NCI-H748 (cell line): ENCODE data around the gene LRRC53.

Source experiments
- DNase-seq: peaks from one replicate; lab custom pipeline; 2025; ENCODE audit not compliant: unreplicated experiment; lab: John Stamatoyannopoulos, UW

Gene LRRC53

DNA sequence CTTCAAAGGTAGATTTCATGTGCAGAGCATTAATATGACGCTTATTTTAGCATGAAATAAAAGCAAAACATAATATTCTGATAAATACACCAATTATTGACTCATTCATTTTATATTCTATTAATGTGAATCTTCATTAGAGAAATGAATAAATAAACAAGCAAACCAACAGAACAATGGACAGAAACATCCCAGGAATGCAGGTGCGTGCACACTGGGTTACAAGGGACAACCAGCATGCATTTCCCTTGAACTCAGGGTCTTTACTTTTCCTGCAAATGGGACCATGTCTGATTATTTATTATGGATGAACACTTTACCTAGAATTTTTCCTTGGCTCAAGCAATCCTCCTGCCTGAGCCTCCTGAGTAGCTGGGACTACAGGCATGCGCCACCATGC, 13.5 kb downstream of the LRRC53 start:
- no peak for DNase-seq

DNA sequence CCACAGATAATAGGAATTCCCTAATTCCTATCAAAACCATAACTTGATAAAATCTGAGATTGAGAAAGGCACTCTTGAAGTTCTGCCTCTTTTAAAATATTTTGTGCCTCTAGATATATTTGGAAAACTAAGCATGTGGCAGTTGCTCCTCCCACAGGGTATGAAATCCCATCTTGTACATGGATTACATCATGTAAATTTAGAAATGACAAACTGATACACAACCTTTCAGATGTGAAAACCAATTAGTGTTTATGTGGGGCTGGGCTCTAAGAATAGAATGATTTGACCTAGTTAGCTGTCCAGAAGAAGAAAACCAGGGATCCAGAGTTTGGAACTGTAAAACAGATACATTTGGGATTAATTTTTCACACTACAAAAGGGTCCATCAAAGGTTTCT, 15.7 kb downstream of the LRRC53 start:
- DNase-seq: no peak

DNA sequence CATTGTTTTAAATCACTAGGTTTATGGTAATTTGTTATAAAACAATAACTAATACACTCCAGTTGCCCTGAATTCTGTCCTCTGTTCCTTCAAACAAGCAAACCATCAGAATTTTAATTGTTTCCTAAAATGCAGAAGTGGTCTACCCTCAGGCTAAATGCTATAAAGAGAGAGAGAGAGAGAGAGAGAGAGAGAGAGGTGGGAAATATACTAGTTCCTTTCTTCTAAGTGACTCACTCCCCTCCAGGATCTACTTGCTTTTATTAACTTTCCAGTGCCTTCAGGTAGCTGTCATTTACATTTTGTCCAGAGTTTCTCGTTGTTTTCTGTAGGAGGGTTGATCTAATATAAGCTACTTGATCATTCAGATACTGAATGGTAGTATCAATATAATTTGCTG, 26.4 kb downstream of the LRRC53 start:
- DNase-seq: no peak

DNA sequence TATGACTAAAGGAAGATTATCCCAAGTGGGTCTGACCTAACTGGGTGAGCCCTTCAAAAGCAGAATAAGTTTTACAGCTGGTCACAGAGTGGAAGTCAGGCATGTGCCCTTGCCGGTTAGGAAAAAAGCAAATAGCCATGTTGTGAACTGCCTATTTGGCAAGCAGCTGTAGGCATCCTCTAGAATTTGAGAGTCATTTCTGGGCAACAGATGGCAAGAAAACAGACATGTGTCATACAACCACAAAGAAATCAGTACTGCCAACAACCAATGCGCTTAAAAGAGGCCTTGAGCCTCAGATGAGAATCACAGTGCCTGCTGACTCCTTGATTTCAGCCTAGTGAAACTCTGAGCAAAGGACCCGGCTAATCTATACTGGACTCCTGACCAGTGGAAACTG, 26.8 kb downstream of the LRRC53 start:
- no peak for DNase-seq

DNA sequence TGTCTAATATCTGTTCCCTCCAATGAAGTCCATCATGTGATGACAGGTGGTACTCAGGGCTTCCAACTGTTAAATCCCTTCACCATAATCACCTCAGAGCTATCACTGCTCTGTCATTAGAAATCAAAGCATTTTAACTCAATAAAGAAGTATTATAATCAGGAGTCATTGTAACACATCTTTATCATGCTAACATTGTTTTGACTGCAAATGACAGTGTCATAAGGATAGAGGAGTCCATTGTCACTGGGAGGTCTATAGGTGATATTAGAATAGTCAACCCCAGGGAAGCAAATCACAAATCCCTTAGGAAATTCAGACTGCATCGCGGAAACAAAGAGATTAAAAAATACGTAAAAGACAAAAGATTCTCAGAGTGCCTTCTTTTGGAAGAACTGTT, 30.8 kb downstream of the LRRC53 start:
- DNase-seq: peak; percentile 50

DNA sequence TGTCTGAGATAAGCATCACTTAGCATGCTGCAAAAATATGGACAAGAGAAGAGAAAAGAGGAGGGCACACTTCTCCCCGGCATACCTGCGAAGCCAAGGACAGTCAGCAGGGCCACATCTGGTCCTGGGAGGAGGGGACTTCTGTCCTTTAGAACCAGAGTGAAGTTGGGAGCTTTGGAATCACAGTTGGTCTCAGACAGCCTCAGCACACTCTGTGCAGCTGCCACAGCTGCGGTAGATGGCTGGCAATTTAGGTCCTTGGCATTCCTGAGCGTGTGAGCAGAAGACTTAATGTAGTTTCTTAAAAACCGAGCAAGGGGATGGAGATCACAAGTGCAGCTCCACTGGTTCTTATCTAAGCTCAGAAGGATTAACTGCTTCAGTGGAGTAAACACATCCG, 32.3 kb downstream of the LRRC53 start:
- DNase-seq: no peak

DNA sequence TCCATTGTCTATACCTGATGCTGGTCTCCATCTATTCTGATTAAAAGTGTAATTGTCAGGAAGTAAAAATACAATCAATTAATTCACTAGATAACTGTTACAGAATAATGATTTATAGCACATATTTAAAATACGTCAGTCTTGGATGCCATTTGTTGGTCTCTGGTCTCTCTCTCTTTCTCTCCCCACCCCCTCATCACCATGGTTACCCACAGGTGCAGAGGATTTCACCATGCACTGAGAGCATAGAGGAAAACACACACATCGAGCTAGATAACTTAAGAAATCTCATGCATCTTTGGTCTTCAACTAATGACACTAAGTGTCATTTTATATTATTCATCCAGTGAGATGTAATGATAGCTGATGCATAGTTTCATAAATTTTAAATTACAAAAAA, 33.4 kb downstream of the LRRC53 start:
- DNase-seq: peak; percentile 67

DNA sequence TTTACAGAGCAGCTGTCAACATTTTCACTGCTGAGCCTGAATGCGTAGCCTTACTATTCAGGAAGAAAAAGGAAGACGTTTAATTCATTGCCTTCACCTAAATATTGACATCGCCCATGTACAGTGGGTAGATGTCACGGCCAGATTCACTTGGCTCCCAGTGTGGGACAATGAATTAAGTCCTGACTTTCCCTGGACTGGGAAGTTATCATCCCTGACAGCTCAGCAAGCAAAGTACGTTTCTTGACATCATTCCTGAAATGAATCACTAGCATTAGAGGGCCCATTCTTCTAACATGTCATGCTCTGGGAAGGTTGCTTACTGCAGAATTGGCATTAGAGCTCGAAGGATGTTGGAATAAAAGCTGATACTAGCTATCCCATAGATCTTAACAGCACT, 37.8 kb downstream of the LRRC53 start:
- DNase-seq: no peak

DNA sequence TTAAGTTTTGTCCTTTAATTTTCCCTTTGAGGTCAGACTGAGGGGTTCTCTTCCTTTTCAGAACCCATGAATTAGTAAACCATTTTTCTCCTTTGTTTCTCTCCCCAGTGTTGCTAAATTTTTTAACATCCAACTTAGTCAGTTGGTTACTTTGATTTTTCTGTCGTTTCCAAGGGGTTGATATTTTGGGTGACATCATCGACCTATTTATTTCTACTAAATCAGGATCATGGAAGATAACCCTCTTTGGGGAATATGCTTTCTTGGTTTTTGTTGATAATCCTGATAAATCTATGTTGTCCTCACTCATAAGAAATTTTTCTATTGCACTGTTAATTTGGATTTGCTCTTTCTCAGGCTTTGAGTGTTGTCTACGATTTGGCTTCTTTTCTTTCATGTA, 40.9 kb downstream of the LRRC53 start:
- no peak for DNase-seq

DNA sequence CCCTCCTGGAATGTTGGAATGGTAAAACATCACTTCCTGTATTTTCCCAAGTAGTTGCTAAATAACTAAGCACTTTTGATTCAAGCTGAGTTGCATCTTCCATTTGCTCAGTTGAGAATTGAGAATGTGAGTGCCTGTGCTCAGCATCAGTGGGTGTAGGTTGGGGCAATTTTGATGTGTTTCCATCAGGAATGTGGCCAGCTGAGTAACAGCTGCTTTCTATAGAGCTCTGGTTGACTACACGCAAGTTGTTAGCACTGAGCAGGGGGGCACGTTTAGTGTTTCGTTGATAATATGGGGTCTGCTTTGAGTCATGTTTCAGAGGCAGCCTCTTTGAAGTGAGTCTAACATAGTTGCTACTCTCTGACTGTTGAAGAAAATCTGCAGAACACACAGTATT, 41.5 kb downstream of the LRRC53 start:
- DNase-seq: no peak

DNA sequence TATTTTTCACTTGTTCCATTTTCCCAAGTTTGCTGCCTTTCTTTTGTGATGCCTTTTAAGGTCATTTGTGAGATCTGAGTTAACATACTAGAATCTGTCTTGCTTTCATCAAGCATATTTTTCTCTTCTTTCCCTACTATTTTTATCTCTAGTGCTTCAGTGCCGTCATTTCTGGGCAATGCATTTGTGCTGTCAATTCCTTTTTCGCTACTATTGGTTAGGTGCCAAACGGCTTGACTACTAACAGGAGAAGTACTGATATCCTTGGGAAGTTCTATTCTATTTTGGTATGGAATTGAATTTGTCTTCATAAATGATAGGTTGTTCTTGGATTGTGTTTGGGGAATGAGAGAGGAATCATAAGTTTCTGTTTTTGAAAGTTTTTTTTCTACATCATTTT, 42.2 kb downstream of the LRRC53 start:
- no peak for DNase-seq

DNA sequence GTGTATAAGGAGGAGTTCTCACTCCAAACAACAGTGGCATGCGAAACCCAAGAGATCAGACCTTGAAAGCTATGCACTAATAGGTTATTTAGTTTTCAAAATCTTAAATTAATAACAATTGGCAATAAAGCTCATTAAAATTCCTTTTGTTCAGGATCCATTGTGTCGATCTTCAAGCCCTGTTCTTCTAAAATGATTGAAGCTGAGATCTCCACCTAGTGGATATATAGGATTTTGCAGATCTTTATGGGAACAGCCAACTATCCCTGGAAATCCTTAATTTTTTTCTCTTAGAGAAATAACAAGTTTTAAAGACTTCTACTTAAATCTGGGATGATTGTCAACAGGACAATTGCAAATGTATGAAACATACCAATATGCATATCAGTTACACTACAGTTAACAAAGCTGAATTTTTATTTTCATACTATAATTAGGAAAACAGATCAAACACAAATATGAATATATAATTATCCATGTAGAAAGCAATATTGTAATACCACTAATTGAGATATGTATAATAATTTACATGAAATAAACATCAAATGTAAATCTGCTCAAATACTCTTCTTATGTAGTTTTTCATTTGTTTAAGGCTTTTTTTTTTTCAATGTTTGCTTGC, 43.3 kb downstream of the LRRC53 start:
- peak; percentile 84 for DNase-seq

DNA sequence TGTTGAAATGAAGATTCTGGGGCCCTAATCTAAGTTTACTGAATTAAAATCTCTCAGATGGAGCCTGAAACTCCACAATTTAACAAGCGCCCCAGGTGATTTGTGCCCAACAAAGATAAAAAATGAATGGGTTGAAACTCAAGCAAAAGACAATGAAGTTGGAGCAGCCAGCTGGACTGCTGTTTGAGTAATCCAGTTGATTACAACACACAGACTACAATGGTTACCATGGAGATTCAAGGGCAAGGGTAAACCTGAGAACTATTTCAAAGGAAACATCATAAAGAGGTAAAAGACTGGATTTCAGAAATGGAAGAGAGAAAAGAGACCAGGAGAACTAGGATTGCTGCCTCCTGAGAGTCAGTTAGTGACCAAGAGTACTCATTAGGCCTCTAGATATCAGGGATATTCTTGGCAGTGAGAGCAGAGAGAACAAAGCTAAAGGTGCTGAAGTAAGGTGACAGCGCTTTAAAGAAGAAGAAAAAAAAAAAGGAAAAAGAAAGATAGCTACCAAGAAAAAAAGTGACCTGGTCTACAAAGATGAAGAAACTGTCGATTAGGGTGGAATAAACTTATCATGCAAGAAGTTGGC, 44.5 kb downstream of the LRRC53 start:
- DNase-seq: peak; percentile 98

DNA sequence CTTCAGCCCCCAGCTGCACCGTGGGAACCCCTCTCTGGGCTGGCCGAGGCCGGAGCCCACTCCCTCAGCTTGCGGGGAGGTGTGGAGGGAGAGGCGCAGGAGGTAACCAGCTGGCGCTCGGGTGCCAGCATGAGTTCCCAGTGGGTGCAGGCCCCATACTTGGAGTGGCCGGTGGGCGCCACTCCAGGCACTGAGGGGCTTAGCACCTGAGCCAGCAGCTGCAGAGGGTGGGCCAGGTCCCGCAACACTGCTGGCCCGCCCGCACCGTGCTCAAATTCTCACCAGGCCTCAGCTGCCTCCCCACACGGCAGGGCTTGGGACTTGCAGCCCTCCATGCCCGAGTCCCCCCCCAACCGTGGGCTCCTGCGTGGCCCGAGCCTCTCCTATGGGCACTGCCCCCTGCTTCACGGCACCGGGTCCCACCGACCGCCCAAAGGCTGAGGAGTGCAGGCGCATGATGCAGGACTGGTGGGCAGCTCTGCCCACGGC, 47.2 kb downstream of the LRRC53 start:
- no peak for DNase-seq

DNA sequence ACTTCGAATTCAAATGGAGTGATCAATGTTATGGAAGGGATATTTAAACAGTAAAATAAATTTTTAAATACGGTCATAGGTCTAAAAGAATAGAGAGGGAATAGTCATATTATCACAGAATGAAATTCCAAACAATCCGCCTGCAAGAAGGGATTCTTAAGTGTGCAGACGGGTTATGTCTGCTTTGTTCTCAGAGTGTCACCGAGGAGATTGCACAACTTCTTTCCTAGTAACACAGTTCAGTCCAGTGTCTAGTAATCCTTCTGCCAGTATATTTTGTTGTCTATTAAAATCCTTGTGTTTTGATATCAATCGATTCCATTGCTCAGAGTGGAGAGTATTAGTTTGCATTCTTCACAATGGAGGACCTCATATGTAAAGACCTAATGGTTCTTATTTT, 48.4 kb downstream of the LRRC53 start:
- no peak for DNase-seq

DNA sequence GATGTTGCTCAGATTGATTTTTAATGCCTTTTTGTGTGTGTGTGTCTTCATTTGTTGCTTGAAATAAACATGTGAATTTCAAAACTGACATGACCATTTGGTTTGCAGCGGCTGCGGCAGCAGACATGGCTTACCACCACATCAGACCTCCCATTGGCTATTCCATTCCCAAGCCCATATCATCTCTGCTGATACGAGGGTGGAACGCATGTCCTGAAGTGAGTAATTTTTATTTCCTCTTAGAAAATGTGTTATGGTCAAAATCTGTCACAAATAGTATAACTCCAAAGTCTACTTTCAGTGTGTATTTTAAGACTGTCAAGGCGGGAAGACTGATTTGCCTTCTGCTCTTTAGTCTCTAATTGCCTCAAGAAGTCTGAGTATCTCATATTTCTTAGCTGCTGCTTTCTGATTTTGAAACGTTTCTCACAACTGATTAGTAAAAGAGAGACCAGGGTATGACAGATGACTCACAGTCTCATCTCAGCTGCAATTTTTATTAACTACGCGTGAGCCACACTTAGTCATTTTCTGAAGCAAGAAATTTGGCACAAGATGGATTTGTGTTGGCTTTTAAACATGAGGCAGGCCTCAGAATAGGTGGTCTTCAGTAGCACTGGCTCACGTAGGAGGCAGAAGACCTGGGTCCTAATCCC, 49.0 kb downstream of the LRRC53 start:
- DNase-seq: no peak

DNA sequence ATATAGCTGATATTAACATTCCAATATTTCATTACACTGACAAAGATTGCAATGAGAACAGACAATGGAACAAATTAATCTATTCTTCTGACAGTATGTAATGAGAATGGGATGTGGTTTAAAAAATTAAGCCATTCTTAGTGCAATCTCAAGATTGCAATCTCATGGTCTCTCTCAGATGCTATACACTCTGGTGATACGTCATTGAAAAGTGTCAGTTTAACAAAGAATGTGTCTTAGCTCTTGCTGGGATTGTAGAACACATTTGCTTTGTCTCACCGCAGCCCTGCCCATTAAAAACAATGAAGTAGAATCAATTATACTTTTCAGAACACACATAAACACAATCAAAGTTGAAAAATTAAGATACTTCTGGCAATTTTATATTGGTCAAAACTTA, 55.2 kb downstream of the LRRC53 start:
- DNase-seq: no peak

DNA sequence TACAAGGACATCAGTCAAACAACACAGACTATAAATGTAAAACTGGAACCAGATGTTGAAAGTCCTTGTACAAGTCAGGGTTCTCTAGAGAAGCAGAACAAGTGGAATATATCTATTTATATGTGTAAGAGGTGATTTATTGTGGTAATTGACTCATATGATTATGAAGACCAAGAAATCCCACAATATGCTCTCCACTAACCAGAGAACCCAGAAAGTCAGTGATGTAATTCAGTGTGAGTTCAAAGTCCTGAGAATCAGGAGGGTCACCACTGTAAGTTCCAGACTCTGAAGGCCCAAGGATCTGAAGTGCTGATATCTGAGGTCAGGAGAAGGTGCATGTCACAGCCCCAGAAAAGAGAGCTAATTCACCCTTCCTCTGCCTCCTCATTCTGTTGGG, 57.0 kb downstream of the LRRC53 start:
- DNase-seq: no peak

DNA sequence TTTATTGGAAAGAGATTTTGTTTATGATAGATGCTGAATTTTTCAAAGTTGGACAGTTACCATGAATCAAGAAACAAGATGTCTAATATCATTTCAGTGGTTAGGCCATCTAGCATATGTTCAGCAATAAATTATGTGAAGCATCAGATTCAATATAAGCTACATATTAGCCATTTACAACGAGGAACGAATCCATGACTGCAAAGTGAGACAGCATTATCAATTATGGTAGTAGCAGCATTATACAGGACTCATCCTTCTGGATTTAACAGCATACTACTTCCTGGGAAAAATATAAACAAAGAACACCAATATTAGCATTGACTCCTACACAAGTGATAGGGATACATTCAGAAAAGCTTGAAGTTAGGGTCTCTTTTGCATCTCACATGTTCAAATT, 59.1 kb downstream of the LRRC53 start:
- DNase-seq: no peak

DNA sequence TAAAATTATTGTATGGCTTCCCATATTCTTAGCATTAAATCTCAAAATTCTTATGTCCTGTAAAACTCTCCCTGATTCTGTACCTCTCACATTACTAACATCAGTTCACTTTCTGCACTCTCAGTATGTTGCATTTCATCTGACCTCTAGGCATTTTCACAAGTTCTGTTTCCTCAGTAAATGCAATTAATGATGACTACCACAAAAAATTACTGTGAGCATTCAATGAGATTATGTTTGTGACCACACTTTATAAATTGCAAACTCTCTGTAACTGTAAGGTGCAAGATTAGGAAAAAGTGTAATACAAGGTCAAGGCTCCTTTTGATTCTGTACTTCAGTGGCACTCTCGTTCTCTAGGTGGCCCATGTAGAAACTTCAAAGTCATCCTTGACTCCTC, 60.4 kb downstream of the LRRC53 start:
- no peak for DNase-seq

DNA sequence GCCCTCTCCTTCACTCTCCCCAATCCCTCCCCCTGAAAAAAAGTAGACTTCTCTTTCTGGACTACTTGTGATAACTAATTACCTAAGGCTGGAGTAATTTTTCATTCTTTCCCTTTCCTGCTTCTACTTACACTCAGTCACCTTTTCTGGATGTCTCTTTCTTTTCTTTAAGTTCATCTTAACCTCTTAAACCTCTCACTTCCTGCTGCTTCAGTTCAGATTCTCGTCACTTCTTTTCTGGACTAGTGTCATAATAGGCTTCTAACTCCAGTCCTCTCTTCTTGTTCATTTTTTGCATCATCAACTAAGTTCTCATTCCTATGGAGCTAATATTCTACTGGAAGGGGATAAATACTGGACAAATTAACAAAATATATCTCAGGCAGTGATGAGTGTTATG, 75.4 kb downstream of the LRRC53 start:
- no peak for DNase-seq

DNA sequence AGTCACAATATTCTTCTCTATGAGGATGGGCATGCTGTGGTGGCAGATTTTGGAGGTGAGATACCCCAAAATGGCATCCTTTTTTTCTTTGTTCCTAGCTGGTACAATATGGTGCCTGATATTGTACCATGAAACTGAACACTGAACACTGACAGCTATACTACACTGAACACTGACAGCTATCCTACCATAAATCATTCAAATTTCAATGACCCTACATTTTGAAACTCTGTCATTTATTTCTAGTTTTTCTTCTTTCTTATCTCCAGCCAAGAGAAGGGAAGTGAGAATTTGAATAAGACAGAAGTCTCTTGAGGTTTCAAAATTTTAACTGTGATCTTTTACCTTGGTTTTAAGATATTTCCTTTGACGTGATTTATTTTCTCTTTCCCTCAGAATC, 76.3 kb downstream of the LRRC53 start:
- DNase-seq: no peak

DNA sequence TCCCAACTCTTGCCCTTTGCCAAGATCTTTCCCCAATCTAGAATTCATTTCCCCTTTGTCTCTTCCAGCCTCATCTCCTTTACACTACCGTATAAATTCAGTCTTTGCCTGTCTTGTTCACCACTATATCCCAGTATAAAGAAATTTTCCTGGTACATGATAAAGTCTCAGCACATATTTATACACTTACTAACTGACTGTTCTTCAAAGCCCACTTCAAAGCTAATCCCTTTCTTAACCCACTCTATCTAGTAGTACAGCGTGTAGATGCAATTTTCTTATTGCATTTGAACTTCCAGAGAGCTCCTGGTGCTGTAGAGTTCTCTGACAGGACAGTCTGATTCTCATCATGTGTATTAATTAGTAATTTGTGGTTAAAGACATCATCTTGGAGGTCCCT, 78.1 kb downstream of the LRRC53 start:
- DNase-seq: no peak
